SK-N-SH (cell line): ENCODE results near the gene UNCX.

Experiments
- CTCF ChIP-seq: fragments of 200-600 bp; sonication (generic); IDR thresholded peaks from 2 replicates; pipeline ENCODE4 v1.6.1; 2017; ENCODE audit warnings: antibody characterized with exemption, mild to moderate bottlenecking, moderate library complexity
- EP300 ChIP-seq, 2 experiments: IDR thresholded peaks; 2 replicates each; pipeline versions ENCODE4 v1.4.0 to v1.6.1; 2012; ENCODE audit warnings: borderline replicate concordance in 1 of 2, low read depth in 1 of 2, low read length in 1 of 2
- EZH2phosphoT487 ChIP-seq: fragments of 200-600 bp; sonication (generic); IDR thresholded peaks from 2 replicates; pipeline ENCODE4 v1.6.1; 2017; ENCODE audit warnings: low read depth, mixed run types, mild to moderate bottlenecking, antibody characterized with exemption, moderate library complexity, borderline replicate concordance
- FOSL2 ChIP-seq: IDR thresholded peaks from 2 replicates; pipeline ENCODE4 v1.4.0; 2012; ENCODE audit warnings: low read depth, mild to moderate bottlenecking, moderate library complexity, borderline replicate concordance
- GABPA ChIP-seq: IDR thresholded peaks from 2 replicates; pipeline ENCODE4 v1.4.0; 2012; ENCODE audit warnings: low read depth, mild to moderate bottlenecking
- JUND ChIP-seq: IDR thresholded peaks from 2 replicates; pipeline ENCODE4 v1.4.0; 2012
- MAX ChIP-seq: IDR thresholded peaks from 2 replicates; pipeline ENCODE4 v1.4.0; 2012; ENCODE audit warnings: low read depth
- PBX3 ChIP-seq: IDR thresholded peaks from 2 replicates; pipeline ENCODE4; 2012
- POLR2AphosphoS5 ChIP-seq: IDR thresholded peaks from 2 replicates; pipeline ENCODE4 v1.6.1; 2012; ENCODE audit warnings: low read depth, low read length
- REST ChIP-seq: IDR thresholded peaks from 2 replicates; pipeline ENCODE4 v1.6.1; 2012; ENCODE audit warnings: mild to moderate bottlenecking, low read depth, low read length, moderate library complexity
- SIN3A ChIP-seq: IDR thresholded peaks from 2 replicates; pipeline ENCODE4 v1.6.1; 2012; ENCODE audit warnings: low read depth, mild to moderate bottlenecking, low read length, moderate library complexity, borderline replicate concordance
- SMC3 ChIP-seq: IDR thresholded peaks from 2 replicates; pipeline ENCODE4 v1.6.1; 2012; ENCODE audit warnings: low read depth, low read length, improper control_type of control experiment
- TEAD4 ChIP-seq: IDR thresholded peaks from 2 replicates; pipeline ENCODE4 v1.4.0; 2012; ENCODE audit warnings: mild to moderate bottlenecking, borderline replicate concordance; ENCODE audit not compliant: insufficient read depth
- YY1 ChIP-seq: IDR thresholded peaks from 2 replicates; pipeline ENCODE4 v1.4.0; 2012; ENCODE audit warnings: low read depth, mild to moderate bottlenecking

- TF ChIP-seq POLR2AphosphoS5 = no peak
- no peak for TF ChIP-seq PBX3
- TF ChIP-seq EP300 (IDR thresholded peaks at IDR 0.05; ENCODE audit: borderline replicate concordance in 1 of 2, low read depth in 1 of 2, low read length in 1 of 2) = no peak
- TF ChIP-seq SIN3A = no peak
- no peak for TF ChIP-seq CTCF
- TF ChIP-seq FOSL2 = no peak
- no peak for TF ChIP-seq YY1
- no peak for TF ChIP-seq EZH2phosphoT487
- TF ChIP-seq REST = no peak
- no peak for TF ChIP-seq MAX
- no peak for TF ChIP-seq SMC3
- TF ChIP-seq GABPA = no peak
- no peak for TF ChIP-seq TEAD4
- no peak for TF ChIP-seq JUND
Observed at GRCh38 chr7:1211611-1212010, 21.1 kb upstream of the UNCX start.
